ENCODE results near the gene DBN1. TPM values are rescaled to one million over a fixed set of nuclear protein-coding genes. Genes with fewer than 3 reads are reported as not detected.

DBN1 gene
- total and polyA plus RNA-seq, 2 experiments from 2014 or later = 106 to 290 TPM

GRCh38 chr5:177430972-177431316 is 42.5 kb downstream of the DBN1 start (continued):
- TF ChIP-seq, protein P1, sequence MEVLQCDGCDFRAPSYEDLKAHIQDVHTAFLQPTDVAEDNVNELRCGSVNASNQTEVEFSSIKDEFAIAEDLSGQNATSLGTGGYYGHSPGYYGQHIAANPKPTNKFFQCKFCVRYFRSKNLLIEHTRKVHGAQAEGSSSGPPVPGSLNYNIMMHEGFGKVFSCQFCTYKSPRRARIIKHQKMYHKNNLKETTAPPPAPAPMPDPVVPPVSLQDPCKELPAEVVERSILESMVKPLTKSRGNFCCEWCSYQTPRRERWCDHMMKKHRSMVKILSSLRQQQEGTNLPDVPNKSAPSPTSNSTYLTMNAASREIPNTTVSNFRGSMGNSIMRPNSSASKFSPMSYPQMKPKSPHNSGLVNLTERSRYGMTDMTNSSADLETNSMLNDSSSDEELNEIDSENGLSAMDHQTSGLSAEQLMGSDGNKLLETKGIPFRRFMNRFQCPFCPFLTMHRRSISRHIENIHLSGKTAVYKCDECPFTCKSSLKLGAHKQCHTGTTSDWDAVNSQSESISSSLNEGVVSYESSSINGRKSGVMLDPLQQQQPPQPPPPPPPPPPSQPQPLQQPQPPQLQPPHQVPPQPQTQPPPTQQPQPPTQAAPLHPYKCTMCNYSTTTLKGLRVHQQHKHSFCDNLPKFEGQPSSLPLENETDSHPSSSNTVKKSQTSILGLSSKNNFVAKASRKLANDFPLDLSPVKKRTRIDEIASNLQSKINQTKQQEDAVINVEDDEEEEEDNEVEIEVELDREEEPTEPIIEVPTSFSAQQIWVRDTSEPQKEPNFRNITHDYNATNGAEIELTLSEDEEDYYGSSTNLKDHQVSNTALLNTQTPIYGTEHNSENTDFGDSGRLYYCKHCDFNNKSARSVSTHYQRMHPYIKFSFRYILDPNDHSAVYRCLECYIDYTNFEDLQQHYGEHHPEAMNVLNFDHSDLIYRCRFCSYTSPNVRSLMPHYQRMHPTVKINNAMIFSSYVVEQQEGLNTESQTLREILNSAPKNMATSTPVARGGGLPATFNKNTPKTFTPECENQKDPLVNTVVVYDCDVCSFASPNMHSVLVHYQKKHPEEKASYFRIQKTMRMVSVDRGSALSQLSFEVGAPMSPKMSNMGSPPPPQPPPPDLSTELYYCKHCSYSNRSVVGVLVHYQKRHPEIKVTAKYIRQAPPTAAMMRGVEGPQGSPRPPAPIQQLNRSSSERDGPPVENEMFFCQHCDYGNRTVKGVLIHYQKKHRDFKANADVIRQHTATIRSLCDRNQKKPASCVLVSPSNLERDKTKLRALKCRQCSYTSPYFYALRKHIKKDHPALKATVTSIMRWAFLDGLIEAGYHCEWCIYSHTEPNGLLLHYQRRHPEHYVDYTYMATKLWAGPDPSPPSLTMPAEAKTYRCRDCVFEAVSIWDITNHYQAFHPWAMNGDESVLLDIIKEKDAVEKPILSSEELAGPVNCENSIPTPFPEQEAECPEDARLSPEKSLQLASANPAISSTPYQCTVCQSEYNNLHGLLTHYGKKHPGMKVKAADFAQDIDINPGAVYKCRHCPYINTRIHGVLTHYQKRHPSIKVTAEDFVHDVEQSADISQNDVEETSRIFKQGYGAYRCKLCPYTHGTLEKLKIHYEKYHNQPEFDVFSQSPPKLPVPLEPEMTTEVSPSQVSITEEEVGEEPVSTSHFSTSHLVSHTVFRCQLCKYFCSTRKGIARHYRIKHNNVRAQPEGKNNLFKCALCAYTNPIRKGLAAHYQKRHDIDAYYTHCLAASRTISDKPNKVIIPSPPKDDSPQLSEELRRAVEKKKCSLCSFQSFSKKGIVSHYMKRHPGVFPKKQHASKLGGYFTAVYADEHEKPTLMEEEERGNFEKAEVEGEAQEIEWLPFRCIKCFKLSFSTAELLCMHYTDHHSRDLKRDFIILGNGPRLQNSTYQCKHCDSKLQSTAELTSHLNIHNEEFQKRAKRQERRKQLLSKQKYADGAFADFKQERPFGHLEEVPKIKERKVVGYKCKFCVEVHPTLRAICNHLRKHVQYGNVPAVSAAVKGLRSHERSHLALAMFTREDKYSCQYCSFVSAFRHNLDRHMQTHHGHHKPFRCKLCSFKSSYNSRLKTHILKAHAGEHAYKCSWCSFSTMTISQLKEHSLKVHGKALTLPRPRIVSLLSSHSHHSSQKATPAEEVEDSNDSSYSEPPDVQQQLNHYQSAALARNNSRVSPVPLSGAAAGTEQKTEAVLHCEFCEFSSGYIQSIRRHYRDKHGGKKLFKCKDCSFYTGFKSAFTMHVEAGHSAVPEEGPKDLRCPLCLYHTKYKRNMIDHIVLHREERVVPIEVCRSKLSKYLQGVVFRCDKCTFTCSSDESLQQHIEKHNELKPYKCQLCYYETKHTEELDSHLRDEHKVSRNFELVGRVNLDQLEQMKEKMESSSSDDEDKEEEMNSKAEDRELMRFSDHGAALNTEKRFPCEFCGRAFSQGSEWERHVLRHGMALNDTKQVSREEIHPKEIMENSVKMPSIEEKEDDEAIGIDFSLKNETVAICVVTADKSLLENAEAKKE (CRISPR knock-in tag; IDR thresholded peaks at IDR 0.05) = no peak
- TF ChIP-seq STAT1 (IDR thresholded peaks at IDR 0.05; ENCODE audit: unreplicated experiment) (no peak), CTCF (conservative IDR thresholded peaks at IDR 0.05; ENCODE audit: low read depth in 2 of 2) (no peak), NANOG (IDR thresholded peaks at IDR 0.05; ENCODE audit: borderline replicate concordance) (no peak), CREB1 (CRISPR knock-in tag; IDR thresholded peaks at IDR 0.05; ENCODE audit: low read depth) (no peak), ZNF114 (CRISPR knock-in tag; IDR thresholded peaks at IDR 0.05) (no peak), EZH2phosphoT487 (IDR thresholded peaks at IDR 0.05; ENCODE audit: unreplicated experiment) (no peak), JUNB (IDR thresholded peaks at IDR 0.05; ENCODE audit: unreplicated experiment) (no peak), ZNF331 (CRISPR knock-in tag; IDR thresholded peaks at IDR 0.05; ENCODE audit: low read depth) (no peak)
